Measurements from ENCODE around the gene PLAAT5.
"Not testable (repeated sequence)": the region's sequence is repeated elsewhere in the genome, so short reads cannot be mapped to it uniquely, and the experiment has no call there.

The PLAAT5 gene

GRCh38 chr11:63476618-63477017 lies 14.3 kb downstream of the PLAAT5 start:
- no peak for DNase-seq

- DNase-seq, result no peak
These were observed 18.6 kb downstream of the PLAAT5 start for GRCh38 chr11:63472372-63472771.

GRCh38 chr11:63470311-63470710 lies 20.7 kb downstream of the PLAAT5 start:
- DNase-seq, result no peak

- no peak for DNase-seq
These were observed 28.8 kb downstream of the PLAAT5 start for GRCh38 chr11:63462137-63462536.

GRCh38 chr11:63459586-63459985 lies 31.4 kb downstream of the PLAAT5 start:
- DNase-seq, result no peak

- no peak for DNase-seq
These were observed 42.3 kb downstream of the PLAAT5 start for GRCh38 chr11:63448646-63449045.

GRCh38 chr11:63445720-63446119 lies 45.2 kb downstream of the PLAAT5 start:
- no peak for DNase-seq

- no peak for DNase-seq
These were observed 45.8 kb downstream of the PLAAT5 start for GRCh38 chr11:63445118-63445517.

- no peak for DNase-seq
These were observed 46.8 kb downstream of the PLAAT5 start for GRCh38 chr11:63444160-63444559.

GRCh38 chr11:63443714-63444113 lies 47.3 kb downstream of the PLAAT5 start:
- DNase-seq, result no peak

- DNase-seq, result not testable (repeated sequence)
These were observed 55.1 kb downstream of the PLAAT5 start for GRCh38 chr11:63435831-63436230.

GRCh38 chr11:63435351-63435750 lies 55.6 kb downstream of the PLAAT5 start:
- DNase-seq, result not testable (repeated sequence)

GRCh38 chr11:63430731-63431130 lies 60.2 kb downstream of the PLAAT5 start:
- DNase-seq, result not testable (repeated sequence)

GRCh38 chr11:63427971-63428508 lies 62.9 kb downstream of the PLAAT5 start:
- no peak for DNase-seq

- DNase-seq, result no peak
These were observed 73.7 kb downstream of the PLAAT5 start for GRCh38 chr11:63417174-63417852.

All from right forelimb (tissue), 1 donor.